Ovary (tissue), 3 donors: Measurements from ENCODE around the gene WNT4.

ENCODE experiments used
- POLR2A ChIP-seq: fragments of 450-650 bp; IDR thresholded peaks from one replicate; pipeline ENCODE4 v1.6.1; 2017; ENCODE audit warnings: antibody characterized with exemption, mild to moderate bottlenecking, moderate library complexity
- TF ChIP-seq, protein P1 (sequence below), 3 donors: fragments of 450-650 bp in 2 of 3; fragments of 200-600 bp in 1 of 3; IDR thresholded peaks; one replicate each; pipeline versions ENCODE4 v1.5.1 to v1.8.0; 2016 to 2022; ENCODE audit warnings: antibody characterized with exemption in 3 of 3, mild to moderate bottlenecking in 1 of 3
- donor health status: DM: no; HTN: no; CAD: no.

DNA sequence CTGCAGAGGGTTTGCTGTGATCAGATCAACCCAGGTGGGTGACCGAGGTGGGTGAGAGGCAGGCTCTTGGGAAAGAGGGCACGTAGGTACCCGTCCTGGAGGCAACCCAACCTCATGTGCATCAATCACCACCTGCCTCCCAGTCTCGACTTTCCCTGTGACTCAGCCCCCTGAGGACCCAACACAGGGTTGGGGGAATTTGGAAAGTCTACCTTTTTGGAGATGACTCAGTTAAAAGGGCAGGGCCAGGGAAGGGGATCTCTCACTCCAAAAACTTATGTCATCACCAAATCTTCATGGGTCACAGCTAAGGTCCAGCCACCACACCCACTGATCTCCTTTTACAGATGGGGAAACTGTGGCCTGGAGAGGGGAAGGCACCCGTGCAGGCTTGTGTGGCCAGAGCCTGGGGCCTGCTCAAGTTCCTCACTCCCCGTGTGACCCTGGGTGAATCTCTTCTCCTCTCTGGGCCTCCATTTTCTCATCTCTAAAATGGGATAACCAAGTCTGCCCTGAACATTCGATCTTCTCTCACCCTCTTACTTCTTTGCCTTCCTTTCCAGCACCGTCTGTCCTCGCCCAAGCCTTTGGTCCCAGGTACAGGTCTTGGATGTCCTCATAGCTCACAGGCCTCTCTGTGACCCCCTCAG lies 34.6 kb upstream of the WNT4 start:
- TF ChIP-seq POLR2A: no peak
- TF ChIP-seq, protein P1, sequence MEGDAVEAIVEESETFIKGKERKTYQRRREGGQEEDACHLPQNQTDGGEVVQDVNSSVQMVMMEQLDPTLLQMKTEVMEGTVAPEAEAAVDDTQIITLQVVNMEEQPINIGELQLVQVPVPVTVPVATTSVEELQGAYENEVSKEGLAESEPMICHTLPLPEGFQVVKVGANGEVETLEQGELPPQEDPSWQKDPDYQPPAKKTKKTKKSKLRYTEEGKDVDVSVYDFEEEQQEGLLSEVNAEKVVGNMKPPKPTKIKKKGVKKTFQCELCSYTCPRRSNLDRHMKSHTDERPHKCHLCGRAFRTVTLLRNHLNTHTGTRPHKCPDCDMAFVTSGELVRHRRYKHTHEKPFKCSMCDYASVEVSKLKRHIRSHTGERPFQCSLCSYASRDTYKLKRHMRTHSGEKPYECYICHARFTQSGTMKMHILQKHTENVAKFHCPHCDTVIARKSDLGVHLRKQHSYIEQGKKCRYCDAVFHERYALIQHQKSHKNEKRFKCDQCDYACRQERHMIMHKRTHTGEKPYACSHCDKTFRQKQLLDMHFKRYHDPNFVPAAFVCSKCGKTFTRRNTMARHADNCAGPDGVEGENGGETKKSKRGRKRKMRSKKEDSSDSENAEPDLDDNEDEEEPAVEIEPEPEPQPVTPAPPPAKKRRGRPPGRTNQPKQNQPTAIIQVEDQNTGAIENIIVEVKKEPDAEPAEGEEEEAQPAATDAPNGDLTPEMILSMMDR (IDR thresholded peaks at IDR 0.05): no peak
